A549 (cell line): ENCODE results near the gene PKP2. TPM values are rescaled to one million over a fixed set of nuclear protein-coding genes. Genes with fewer than 3 reads are reported as not detected.
"Not testable (repeated sequence)": the region's sequence is repeated elsewhere in the genome, so short reads cannot be mapped to it uniquely, and the experiment has no call there.

Source experiments
- ATAC-seq, 2 experiments: fragments of 200-7000 bp in 1 of 2; fragments of >200 bp in 1 of 2; cut with Nextera tagmentation in 1 of 2; cut with Tn5 transposase in 1 of 2; 3 replicates each; pipeline versions ENCODE4 v1.8.0 to v1.9.1; 2018 to 2020; ENCODE audit warnings: mild to moderate bottlenecking in 1 of 2, moderate library complexity in 1 of 2
- CTCF ChIA-PET: fragments of 300-600 bp; sonication (Branson Sonifier 250); formaldehyde crosslinking; extraction: SDS; loops from one replicate; lab custom pipeline; 2021; ENCODE audit warnings: antibody characterized with exemption, inconsistent platforms; lab: Yijun Ruan, JAX
- POLR2A ChIA-PET: fragments of 350-600 bp; formaldehyde crosslinking; extraction: SDS; loops from one replicate; lab custom pipeline; 2021; ENCODE audit warnings: antibody characterized with exemption, inconsistent platforms; lab: Yijun Ruan, JAX
- DNase-seq, 2 experiments: peaks; one replicate each; pipeline versions ENCODE4 v3.0.0 to v3.0.0-alpha.2; 2011 to 2016; ENCODE audit warnings: low read depth in 1 of 2, low spot score in 1 of 2
- FAIRE-seq: peaks from 2 replicates; lab custom pipeline; 2011; peaks lifted over from hg19 to GRCh38; lab: Jason Lieb, UNC
- H3K27ac ChIP-seq, 2 experiments: fragments of >200 bp; sonication (Bioruptor Twin); formaldehyde crosslinking; 3 replicates each; pipeline ENCODE4 v1.5.1; 2016 to 2017
- H3K4me1 ChIP-seq: fragments of >200 bp; sonication (Bioruptor Twin); formaldehyde crosslinking; 3 replicates; pipeline ENCODE4 v1.6.1; 2016
- H3K4me2 ChIP-seq: fragments of >200 bp; sonication (Bioruptor Twin); formaldehyde crosslinking; 3 replicates; pipeline ENCODE4 v1.6.1; 2016
- H3K4me3 ChIP-seq: fragments of >200 bp; sonication (Bioruptor Twin); formaldehyde crosslinking; 3 replicates; pipeline ENCODE4 v1.5.1; 2016
- H3K9me3 ChIP-seq: fragments of >200 bp; sonication (Bioruptor Twin); formaldehyde crosslinking; 3 replicates; pipeline ENCODE4 v1.6.1; 2016
- ATOH8 ChIP-seq: fragments of 250-450 bp; sonication (Bioruptor Pico); IDR thresholded peaks from 2 replicates; pipeline ENCODE4 v1.5.0; 2020; ENCODE audit warnings: low read depth, mild to moderate bottlenecking, moderate library complexity
- CEBPB ChIP-seq, 2 experiments: fragments of >200 bp in 1 of 2; sonication (Bioruptor Twin) in 1 of 2; formaldehyde crosslinking in 1 of 2; IDR thresholded peaks; 2 replicates each; pipeline ENCODE4 v1.6.1; 2012 to 2016
- EHF ChIP-seq: fragments of 250-450 bp; sonication (Bioruptor Pico); IDR thresholded peaks from 2 replicates; pipeline ENCODE4 v1.5.0; 2020; ENCODE audit warnings: mild to moderate bottlenecking
- ESRRA ChIP-seq: fragments of 150-350 bp; IDR thresholded peaks from 2 replicates; pipeline ENCODE4 v1.6.1; 2014; ENCODE audit warnings: mild to moderate bottlenecking, low read length, borderline replicate concordance
- FOSL2 ChIP-seq, 2 experiments: fragments of 450-650 bp in 1 of 2; fragments of >200 bp in 1 of 2; sonication (Bioruptor Twin) in 1 of 2; formaldehyde crosslinking; IDR thresholded peaks; 2 replicates each; pipeline versions ENCODE4 v1.5.0 to v1.6.1; 2016 to 2020; ENCODE audit warnings: mild to moderate bottlenecking in 1 of 2, moderate library complexity in 1 of 2
- FOXS1 ChIP-seq: fragments of 250-450 bp; sonication (Bioruptor Pico); IDR thresholded peaks from 2 replicates; pipeline ENCODE4 v1.5.0; 2020; ENCODE audit warnings: mild to moderate bottlenecking, moderate library complexity
- GATA3 ChIP-seq: IDR thresholded peaks from 2 replicates; pipeline ENCODE4 v1.6.1; 2012; ENCODE audit warnings: borderline replicate concordance
- KDM5A ChIP-seq: fragments of 200-600 bp; sonication (generic); IDR thresholded peaks from 2 replicates; pipeline ENCODE4 v1.6.1; 2016; ENCODE audit warnings: antibody characterized with exemption, mild to moderate bottlenecking
- MYC ChIP-seq: IDR thresholded peaks from 2 replicates; pipeline ENCODE4 v1.6.1; 2012; ENCODE audit warnings: mild to moderate bottlenecking, inconsistent platforms, low read length, improper control_type of control experiment, borderline replicate concordance
- NFE2L2 ChIP-seq: fragments of 150-350 bp; conservative IDR thresholded peaks from 2 replicates; pipeline ENCODE4 v1.6.1; 2014; ENCODE audit warnings: low read length
- NPAS2 ChIP-seq: fragments of 250-450 bp; sonication (Bioruptor Pico); IDR thresholded peaks from 2 replicates; pipeline ENCODE4 v1.8.0; 2022; ENCODE audit warnings: mild to moderate bottlenecking, moderate library complexity, borderline replicate concordance
- POLR2A ChIP-seq: IDR thresholded peaks from 2 replicates; pipeline ENCODE4 v1.6.1; 2012; ENCODE audit warnings: mild to moderate bottlenecking, low read length
- POLR2AphosphoS2 ChIP-seq: conservative IDR thresholded peaks from 2 replicates; pipeline ENCODE4 v1.6.1; 2012; ENCODE audit warnings: low read length, improper control_type of control experiment, inconsistent platforms
- RCOR1 ChIP-seq: fragments of 150-350 bp; IDR thresholded peaks from 2 replicates; pipeline ENCODE4 v1.6.1; 2014; ENCODE audit warnings: antibody characterized with exemption, low read length, low read depth
- SMC3 ChIP-seq: fragments of >200 bp; sonication (Bioruptor Twin); formaldehyde crosslinking; IDR thresholded peaks from 3 replicates; pipeline ENCODE4 v1.6.1; 2018; ENCODE audit warnings: inconsistent platforms
- SREBF2 ChIP-seq: fragments of 450-650 bp; IDR thresholded peaks from 2 replicates; pipeline ENCODE4 v1.6.1; 2014; ENCODE audit warnings: mild to moderate bottlenecking, moderate library complexity
- ZC3H11A ChIP-seq: fragments of 450-650 bp; IDR thresholded peaks from 2 replicates; pipeline ENCODE4 v1.6.1; 2014; ENCODE audit warnings: antibody characterized with exemption, mild to moderate bottlenecking
- ZFP36 ChIP-seq: fragments of 450-650 bp; IDR thresholded peaks from 2 replicates; pipeline ENCODE4 v1.6.1; 2014; ENCODE audit warnings: borderline replicate concordance; ENCODE audit not compliant: partially characterized antibody
- ZNF302 ChIP-seq: fragments of 250-450 bp; sonication (Bioruptor Pico); IDR thresholded peaks from 2 replicates; pipeline ENCODE4 v1.9.0; 2021; ENCODE audit warnings: inconsistent platforms, mild to moderate bottlenecking, moderate library complexity
- WGBS: methylation state at CpG from one replicate; pipeline ENCODE4 v1.1.6; 2017; ENCODE audit errors: missing lambda C conversion rate; 5-methylcytosine and 5-hydroxymethylcytosine counted together
- polyA plus RNA-seq, 4 experiments: library from polyadenylated mRNA; depleted of rRNA in 3 of 4; stranded (reverse); fragments of >200 nt; fragmentation: RNase III in 1 of 4; extraction: RNeasy Plus Mini Kit Qiagen cat#74134 plus additional on column Dnase treatment in 1 of 4; gene quantifications; 2 replicates in 3 of 4; 3 replicates in 1 of 4; pipeline ENCODE4 v1.2.3, GENCODE V29; 2011 to 2017
- TF ChIP-seq, protein P1 (sequence below): fragments of >200 bp; sonication (Bioruptor Twin); formaldehyde crosslinking; IDR thresholded peaks from 3 replicates; pipeline ENCODE4 v1.6.1; 2016
- TF ChIP-seq, protein P2 (sequence below): fragments of >200 bp; sonication (Bioruptor Twin); formaldehyde crosslinking; IDR thresholded peaks from 2 replicates; pipeline ENCODE4 v1.6.1; 2016
- TF ChIP-seq, protein P3 (sequence below): fragments of 450-650 bp; IDR thresholded peaks from 2 replicates; pipeline ENCODE4 v1.6.1; 2014; ENCODE audit warnings: antibody characterized with exemption

PKP2 gene
- polyA plus RNA-seq, 2 of the 4 experiments (the other 2 are of a cell fraction), result 2.3 to 7.1 TPM

DNA sequence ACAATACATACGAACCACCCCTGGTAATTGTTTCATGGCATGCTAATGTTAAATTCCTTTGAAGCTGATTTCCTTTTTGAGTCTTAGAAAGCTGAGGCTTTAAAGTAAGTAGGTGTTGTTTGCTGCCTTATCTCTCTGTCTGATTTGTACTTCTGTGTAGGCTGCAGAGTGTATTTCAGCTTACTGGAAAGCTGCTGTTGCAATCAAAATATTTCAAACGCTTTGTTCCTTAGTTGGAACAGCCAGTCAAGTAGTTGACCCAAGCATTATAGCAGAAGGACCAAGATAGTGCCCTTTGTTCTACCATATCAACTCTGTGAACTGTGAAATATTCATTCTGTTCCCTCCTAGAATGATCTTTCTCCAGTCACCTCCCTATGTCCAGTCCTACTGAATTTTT lies 3.1 kb downstream of the PKP2 start (continued):
- TF ChIP-seq, protein P1, sequence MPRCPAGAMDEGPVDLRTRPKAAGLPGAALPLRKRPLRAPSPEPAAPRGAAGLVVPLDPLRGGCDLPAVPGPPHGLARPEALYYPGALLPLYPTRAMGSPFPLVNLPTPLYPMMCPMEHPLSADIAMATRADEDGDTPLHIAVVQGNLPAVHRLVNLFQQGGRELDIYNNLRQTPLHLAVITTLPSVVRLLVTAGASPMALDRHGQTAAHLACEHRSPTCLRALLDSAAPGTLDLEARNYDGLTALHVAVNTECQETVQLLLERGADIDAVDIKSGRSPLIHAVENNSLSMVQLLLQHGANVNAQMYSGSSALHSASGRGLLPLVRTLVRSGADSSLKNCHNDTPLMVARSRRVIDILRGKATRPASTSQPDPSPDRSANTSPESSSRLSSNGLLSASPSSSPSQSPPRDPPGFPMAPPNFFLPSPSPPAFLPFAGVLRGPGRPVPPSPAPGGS, result no peak
- TF ChIP-seq CEBPB (IDR thresholded peaks at IDR 0.05) (no peak), NFE2L2 (no peak), ZFP36 (no peak)
- TF ChIP-seq, all 56 proteins: peak for 0

GRCh38 chr12:32893043-32893442 lies 3.5 kb downstream of the PKP2 start:
- no peak for DNase-seq
- peak overlapping the region; percentile 63 for H3K4me2 ChIP-seq
- TF ChIP-seq FOXS1 (CRISPR knock-in tag) (no peak), GATA3 (peak; percentile 17; the same call in 1 of the 2 replicates), FOSL2 (IDR thresholded peaks at IDR 0.05) (no peak), FOSL2 (CRISPR knock-in tag; IDR thresholded peaks at IDR 0.05) (no peak), ZC3H11A (no peak), ATOH8 (no peak), EHF (CRISPR knock-in tag) (no peak)
- ChIA-PET CTCF (interaction anchor here (1.9 kb wide), 1 partner anchor 136 kb away, joined by 5 read pairs; no protein-coding TSS in a partner anchor), POLR2A (interaction anchor here (0.6 kb wide), 1 partner anchor 1153 kb away, joined by 4 read pairs; no protein-coding TSS in a partner anchor)
- peaks cover 36% of the 10 kb centered on the region for H3K4me1 ChIP-seq
- no peak for FAIRE-seq
- no peak overlapping the region for H3K4me3 ChIP-seq
- 25% methylated on average over 2 of the region's 2 CpGs for WGBS
- H3K9me3 ChIP-seq, result no peaks in the 10 kb centered on the region
- peak overlapping the region; percentile 33 to 40; a peak in 3 of 6 replicates for H3K27ac ChIP-seq
- ATAC-seq, result no peak

- not testable (repeated sequence) for FAIRE-seq, ATAC-seq, DNase-seq, H3K9me3 ChIP-seq, H3K4me3 ChIP-seq
- peak overlapping the region; percentile 63 for H3K4me2 ChIP-seq
- peaks cover 36% of the 10 kb centered on the region for H3K4me1 ChIP-seq
- ChIA-PET POLR2A (interaction anchor here (0.7 kb wide), 1 partner anchor 784 kb away, joined by 3 read pairs; no protein-coding TSS in a partner anchor), CTCF (interaction anchor here (1.9 kb wide), 1 partner anchor 135 kb away, joined by 5 read pairs; no protein-coding TSS in a partner anchor)
- WGBS, result 53% methylated on average over 3 of the region's 3 CpGs
- H3K27ac ChIP-seq, result peak overlapping the region; percentile 40 to 70; a peak in 4 of 6 replicates
Observed at GRCh38 chr12:32892369-32892768, 4.2 kb downstream of the PKP2 start.

DNA sequence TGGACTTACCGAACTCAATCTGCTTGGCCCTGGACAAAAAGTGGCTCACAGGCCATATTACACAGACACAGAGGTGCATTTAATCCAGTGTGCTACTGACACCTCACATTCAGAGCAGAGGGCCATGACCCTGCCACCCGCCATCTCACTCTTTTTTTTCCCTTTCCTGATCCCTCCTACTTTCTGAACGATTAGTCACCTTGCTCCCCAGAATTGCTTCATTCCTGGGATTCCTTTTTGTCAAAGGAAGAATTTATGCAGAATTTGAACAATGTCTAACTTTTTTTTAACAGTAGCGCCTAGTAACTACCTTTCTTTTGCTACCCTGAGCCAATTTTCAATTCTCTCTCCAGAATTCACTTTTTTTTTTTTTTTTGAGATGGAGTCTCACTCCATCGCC lies 4.6 kb downstream of the PKP2 start:
- CTCF ChIA-PET, result interaction anchor here (1.9 kb wide), 1 partner anchor 135 kb away, joined by 5 read pairs; no protein-coding TSS in a partner anchor
- TF ChIP-seq MYC, result no peak
- no peak for TF ChIP-seq NPAS2 (CRISPR knock-in tag)
- TF ChIP-seq, protein P2, sequence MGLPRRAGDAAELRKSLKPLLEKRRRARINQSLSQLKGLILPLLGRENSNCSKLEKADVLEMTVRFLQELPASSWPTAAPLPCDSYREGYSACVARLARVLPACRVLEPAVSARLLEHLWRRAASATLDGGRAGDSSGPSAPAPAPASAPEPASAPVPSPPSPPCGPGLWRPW, result no peak
- TF ChIP-seq RCOR1, result no peak
- no peak for TF ChIP-seq KDM5A
- TF ChIP-seq SMC3, result no peak
- TF ChIP-seq SREBF2, result no peak
- no peak for TF ChIP-seq POLR2A
- no peak for TF ChIP-seq ATOH8
- TF ChIP-seq CEBPB (IDR thresholded peaks at IDR 0.05), result peak in 1 of 2 experiments; percentile 41; a peak in 2 of 4 replicates
- TF ChIP-seq ZNF302, result no peak
- TF ChIP-seq, protein P3, sequence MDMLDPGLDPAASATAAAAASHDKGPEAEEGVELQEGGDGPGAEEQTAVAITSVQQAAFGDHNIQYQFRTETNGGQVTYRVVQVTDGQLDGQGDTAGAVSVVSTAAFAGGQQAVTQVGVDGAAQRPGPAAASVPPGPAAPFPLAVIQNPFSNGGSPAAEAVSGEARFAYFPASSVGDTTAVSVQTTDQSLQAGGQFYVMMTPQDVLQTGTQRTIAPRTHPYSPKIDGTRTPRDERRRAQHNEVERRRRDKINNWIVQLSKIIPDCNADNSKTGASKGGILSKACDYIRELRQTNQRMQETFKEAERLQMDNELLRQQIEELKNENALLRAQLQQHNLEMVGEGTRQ, result no peak
- TF ChIP-seq FOSL2 (IDR thresholded peaks at IDR 0.05), result no peak
- 0 out of 2 replicates have a peak, but pooled peaks have one; percentile 12 for TF ChIP-seq FOSL2 (CRISPR knock-in tag; IDR thresholded peaks at IDR 0.05)
- TF ChIP-seq, protein P1, result no peak
- TF ChIP-seq ESRRA, result no peak
- TF ChIP-seq POLR2AphosphoS2, result no peak
- FAIRE-seq (no peak), DNase-seq (peak; percentile 20 to 43), ATAC-seq (peak in 1 of 2 experiments; percentile 25; a peak in 1 of 6 replicates)
- Histone ChIP-seq H3K4me3 (no peak overlapping the region), H3K4me2 (peak overlapping the region; percentile 63), H3K4me1 (peaks cover 36% of the 10 kb centered on the region), H3K27ac (peak overlapping the region; percentile 40 to 70; a peak in 4 of 6 replicates), H3K9me3 (no peaks in the 10 kb centered on the region)
- POLR2A ChIA-PET, result interaction anchor here (0.7 kb wide), 1 partner anchor 783 kb away, joined by 3 read pairs; no protein-coding TSS in a partner anchor
- WGBS, result 36% methylated on average over 5 of the region's 5 CpGs
